Activated T-cell treated with anti-CD3 and anti-CD28 coated beads, Interleukin-2, amount 50 U/mL, for 4 hours (primary cell): Measurements from ENCODE around the gene INSM2. TPM values are rescaled to one million over a fixed set of nuclear protein-coding genes. Genes with fewer than 3 reads are reported as not detected.

ENCODE experiments used
- ATAC-seq, 2 donors: fragments of 200-7000 bp; cut with Tn5 transposase; one replicate each; pipeline ENCODE4 v1.10.0; 2021
- DNase-seq: peaks from one replicate; pipeline ENCODE4 v3.0.0-alpha.2; 2020
- H3K27me3 Mint-ChIP-seq: one replicate; pipeline ENCODE4 v1.8.0; 2021; ENCODE audit warnings: low read depth, mixed read lengths
- H3K36me3 Mint-ChIP-seq: one replicate; pipeline ENCODE4 v1.8.0; 2022; ENCODE audit warnings: mixed read lengths; ENCODE audit not compliant: insufficient read depth
- H3K4me1 Mint-ChIP-seq: one replicate; pipeline ENCODE4 v1.8.0; 2021; ENCODE audit warnings: low read depth, mixed read lengths
- H3K4me3 Mint-ChIP-seq: one replicate; pipeline ENCODE4 v1.8.0; 2021; ENCODE audit warnings: mild to moderate bottlenecking, moderate library complexity, mixed read lengths
- H3K9me3 Mint-ChIP-seq: one replicate; pipeline ENCODE4 v1.8.0; 2021; ENCODE audit warnings: mixed read lengths
- total RNA-seq, 3 donors: library from RNA; stranded (reverse); gene quantifications; one replicate each; pipeline ENCODE4 v1.2.1, GENCODE V29; 2021

INSM2 gene
- total RNA-seq, 3 donors from 2014 or later, result not detected

GRCh38 chr14:35531960-35532747 lies 1.8 kb upstream of the INSM2 start:
- Mint-ChIP-seq H3K9me3 (no peaks in the 10 kb centered on the region), H3K36me3 (no peaks in the 10 kb centered on the region), H3K4me1 (peaks cover 8% of the 10 kb centered on the region), H3K27me3 (peaks cover 65% of the 10 kb centered on the region), H3K4me3 (no peak overlapping the region)
- ATAC-seq (no peak), DNase-seq (no peak)

GRCh38 chr14:35532783-35533356 lies 1.1 kb upstream of the INSM2 start:
- Mint-ChIP-seq H3K4me1 (peaks cover 8% of the 10 kb centered on the region), H3K4me3 (peak overlapping the region; percentile 76), H3K27me3 (peaks cover 65% of the 10 kb centered on the region), H3K9me3 (no peaks in the 10 kb centered on the region), H3K36me3 (peaks cover under 1% of the 10 kb centered on the region)
- DNase-seq (no peak), ATAC-seq (peak in 1 of 2 donors; percentile 2)

DNA sequence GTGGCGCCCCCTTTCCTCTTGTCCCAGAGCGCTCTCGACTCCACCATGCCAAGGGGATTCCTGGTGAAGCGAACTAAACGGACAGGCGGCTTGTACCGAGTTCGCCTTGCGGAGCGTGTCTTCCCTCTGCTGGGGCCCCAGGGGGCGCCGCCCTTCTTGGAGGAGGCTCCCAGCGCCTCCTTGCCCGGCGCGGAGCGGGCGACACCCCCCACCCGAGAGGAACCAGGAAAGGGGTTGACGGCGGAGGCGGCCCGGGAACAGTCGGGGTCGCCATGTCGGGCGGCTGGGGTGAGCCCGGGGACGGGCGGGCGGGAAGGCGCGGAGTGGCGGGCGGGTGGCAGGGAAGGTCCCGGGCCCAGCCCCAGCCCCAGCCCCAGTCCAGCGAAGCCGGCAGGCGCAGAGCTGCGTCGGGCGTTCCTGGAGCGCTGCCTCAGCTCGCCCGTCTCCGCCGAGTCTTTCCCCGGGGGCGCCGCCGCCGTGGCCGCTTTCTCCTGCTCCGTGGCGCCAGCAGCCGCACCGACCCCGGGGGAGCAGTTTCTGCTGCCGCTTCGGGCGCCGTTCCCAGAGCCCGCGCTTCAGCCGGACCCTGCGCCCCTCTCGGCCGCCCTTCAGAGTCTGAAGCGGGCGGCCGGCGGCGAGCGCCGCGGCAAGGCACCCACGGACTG lies 376 bp downstream of the INSM2 start:
- peaks cover 57% of the 10 kb centered on the region for H3K27me3 Mint-ChIP-seq

DNA sequence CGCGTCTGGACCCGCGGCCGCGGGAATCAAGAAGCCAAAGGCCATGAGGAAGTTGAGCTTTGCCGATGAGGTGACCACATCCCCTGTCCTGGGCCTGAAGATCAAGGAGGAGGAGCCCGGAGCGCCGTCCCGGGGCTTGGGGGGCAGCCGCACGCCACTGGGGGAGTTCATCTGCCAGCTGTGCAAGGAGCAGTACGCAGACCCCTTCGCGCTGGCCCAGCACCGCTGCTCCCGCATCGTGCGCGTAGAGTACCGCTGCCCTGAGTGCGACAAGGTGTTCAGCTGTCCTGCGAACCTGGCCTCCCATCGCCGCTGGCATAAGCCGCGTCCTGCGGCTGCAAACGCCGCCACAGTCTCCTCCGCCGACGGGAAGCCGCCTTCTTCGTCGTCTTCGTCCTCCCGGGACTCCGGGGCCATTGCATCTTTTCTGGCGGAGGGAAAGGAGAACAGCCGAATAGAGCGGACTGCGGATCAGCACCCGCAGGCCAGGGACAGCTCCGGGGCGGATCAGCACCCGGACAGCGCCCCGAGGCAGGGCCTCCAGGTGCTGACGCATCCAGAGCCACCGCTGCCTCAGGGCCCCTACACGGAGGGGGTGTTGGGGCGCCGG lies 1.0 kb downstream of the INSM2 start:
- Mint-ChIP-seq H3K27me3 (peaks cover 51% of the 10 kb centered on the region), H3K9me3 (no peaks in the 10 kb centered on the region), H3K36me3 (peaks cover 9% of the 10 kb centered on the region), H3K4me1 (peaks cover 8% of the 10 kb centered on the region), H3K4me3 (peak overlapping the region; percentile 71)
- DNase-seq (peak; percentile 42), ATAC-seq (peak; percentile 65 to 77)

More for the DNA sequence above, 376 bp downstream of the INSM2 start:
- ATAC-seq (peak; percentile 36 to 45), DNase-seq (no peak)
- no peaks in the 10 kb centered on the region for H3K9me3 Mint-ChIP-seq
- H3K4me1 Mint-ChIP-seq, result peaks cover 8% of the 10 kb centered on the region
- H3K36me3 Mint-ChIP-seq, result peaks cover 5% of the 10 kb centered on the region
- H3K4me3 Mint-ChIP-seq, result peak overlapping the region; percentile 76

GRCh38 chr14:35535483-35536112 lies 1.6 kb downstream of the INSM2 start:
- no peaks in the 10 kb centered on the region for H3K9me3 Mint-ChIP-seq
- ATAC-seq (no peak), DNase-seq (no peak)
- H3K4me3 Mint-ChIP-seq, result peak overlapping the region; percentile 71
- peaks cover 46% of the 10 kb centered on the region for H3K27me3 Mint-ChIP-seq
- H3K36me3 Mint-ChIP-seq, result peaks cover 12% of the 10 kb centered on the region
- peaks cover 8% of the 10 kb centered on the region for H3K4me1 Mint-ChIP-seq

- Mint-ChIP-seq H3K36me3 (peaks cover 23% of the 10 kb centered on the region), H3K4me3 (no peak overlapping the region), H3K4me1 (peaks cover 3% of the 10 kb centered on the region), H3K9me3 (no peaks in the 10 kb centered on the region), H3K27me3 (peaks cover 21% of the 10 kb centered on the region)
- ATAC-seq (no peak), DNase-seq (no peak)
Measured at GRCh38 chr14:35539969-35540368, 6.0 kb downstream of the INSM2 start.

GRCh38 chr14:35543006-35543405 lies 9.0 kb downstream of the INSM2 start:
- no peaks in the 10 kb centered on the region for H3K9me3 Mint-ChIP-seq
- H3K4me1 Mint-ChIP-seq, result no peaks in the 10 kb centered on the region
- no peak overlapping the region for H3K4me3 Mint-ChIP-seq
- ATAC-seq (no peak), DNase-seq (no peak)
- no peaks in the 10 kb centered on the region for H3K27me3 Mint-ChIP-seq
- peaks cover 22% of the 10 kb centered on the region for H3K36me3 Mint-ChIP-seq

- no peak for DNase-seq
- Mint-ChIP-seq H3K27me3 (no peaks in the 10 kb centered on the region), H3K9me3 (no peaks in the 10 kb centered on the region), H3K4me1 (no peaks in the 10 kb centered on the region), H3K36me3 (peaks cover 8% of the 10 kb centered on the region), H3K4me3 (no peak overlapping the region)
- ATAC-seq, result no peak
Measured at GRCh38 chr14:35549551-35549950, 15.6 kb downstream of the INSM2 start.

DNA sequence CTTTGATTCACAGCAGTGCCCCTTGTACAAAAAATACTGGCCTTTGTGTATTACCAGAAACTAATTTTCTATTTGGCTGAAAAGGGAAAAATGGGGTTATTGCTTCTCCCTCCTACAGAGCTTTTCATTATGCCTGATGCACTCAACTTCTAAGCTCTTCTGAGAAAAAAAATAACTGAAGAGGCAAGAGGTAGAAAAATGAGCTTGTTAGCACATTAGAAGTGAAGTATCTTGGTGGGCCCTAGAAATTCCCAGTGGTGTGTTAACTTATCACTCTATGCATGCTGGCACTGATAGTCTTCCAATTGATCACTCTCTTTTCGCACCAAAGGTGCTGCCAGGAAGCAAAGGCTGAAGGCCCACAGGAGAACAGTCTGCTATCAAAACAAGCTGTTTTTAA lies 17.1 kb downstream of the INSM2 start:
- DNase-seq (no peak), ATAC-seq (no peak)
- no peaks in the 10 kb centered on the region for H3K27me3 Mint-ChIP-seq
- H3K9me3 Mint-ChIP-seq, result no peaks in the 10 kb centered on the region
- no peaks in the 10 kb centered on the region for H3K4me1 Mint-ChIP-seq
- H3K36me3 Mint-ChIP-seq, result peaks cover 9% of the 10 kb centered on the region
- no peak overlapping the region for H3K4me3 Mint-ChIP-seq

DNA sequence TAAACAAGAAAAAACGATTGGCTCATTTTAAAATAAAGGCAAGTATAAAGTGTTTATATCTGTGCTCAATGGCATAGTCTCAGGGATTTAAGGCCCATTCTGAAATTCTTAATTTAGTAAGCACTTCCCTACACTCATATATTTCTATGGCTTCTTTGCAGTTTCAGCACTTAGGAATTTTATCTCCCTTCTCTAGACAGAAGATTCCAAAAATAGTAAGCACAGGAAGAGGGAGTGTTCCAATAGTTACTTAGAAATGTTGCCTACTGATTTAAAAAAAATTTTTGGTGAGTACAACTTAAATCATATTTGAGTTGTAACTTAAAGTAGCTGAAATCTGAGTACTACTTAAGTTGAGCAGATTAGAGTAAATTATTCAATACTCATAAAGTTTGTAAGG lies 19.8 kb downstream of the INSM2 start:
- Mint-ChIP-seq H3K9me3 (no peaks in the 10 kb centered on the region), H3K4me3 (no peak overlapping the region), H3K36me3 (peaks cover 4% of the 10 kb centered on the region), H3K27me3 (no peaks in the 10 kb centered on the region), H3K4me1 (no peaks in the 10 kb centered on the region)
- ATAC-seq (no peak), DNase-seq (no peak)

DNA sequence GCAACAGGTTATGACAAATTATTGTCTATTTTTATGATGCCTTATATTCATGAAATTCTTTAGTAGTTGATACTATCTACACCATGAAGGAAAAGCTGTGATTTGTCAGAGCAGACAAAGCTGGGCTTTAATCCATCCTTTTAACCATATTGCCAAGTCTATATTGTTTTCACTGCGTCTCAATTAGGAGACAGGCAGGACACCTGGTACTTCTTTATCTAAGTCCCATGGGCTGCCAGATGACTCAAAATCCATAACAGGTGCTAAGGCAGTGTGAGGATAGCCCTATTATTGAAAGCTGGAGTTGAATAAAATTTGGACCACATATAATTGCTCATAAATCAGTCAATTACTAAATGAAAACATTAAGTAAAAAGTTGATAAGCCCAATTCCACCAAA lies 22.6 kb downstream of the INSM2 start:
- Mint-ChIP-seq H3K4me3 (no peak overlapping the region), H3K36me3 (peaks cover 2% of the 10 kb centered on the region), H3K4me1 (no peaks in the 10 kb centered on the region), H3K9me3 (no peaks in the 10 kb centered on the region), H3K27me3 (no peaks in the 10 kb centered on the region)
- DNase-seq, result no peak
- no peak for ATAC-seq

DNA sequence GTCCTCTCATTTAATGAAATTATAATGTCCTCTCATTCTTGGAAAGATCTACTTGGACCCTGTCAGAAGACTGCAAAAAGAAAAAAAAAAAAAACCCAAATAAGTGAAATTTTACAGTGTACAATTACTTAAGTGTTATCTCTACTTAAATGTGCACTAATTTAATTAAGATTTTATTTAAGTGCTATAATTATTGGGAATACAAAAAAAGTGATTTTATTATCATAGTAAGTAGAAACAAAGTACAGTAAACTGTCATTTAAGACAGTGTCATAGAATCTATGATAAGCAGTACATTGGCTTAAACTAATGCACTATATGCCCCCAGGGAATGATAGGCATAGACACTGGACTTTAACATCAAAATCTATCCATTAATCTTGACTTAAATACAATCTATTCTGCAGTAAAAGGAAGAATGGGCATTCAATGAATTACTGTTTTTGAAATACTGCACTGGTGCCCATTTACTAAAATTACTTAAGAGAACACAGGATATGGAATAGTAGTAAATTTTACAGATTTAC lies 23.3 kb downstream of the INSM2 start:
- Mint-ChIP-seq H3K9me3 (no peaks in the 10 kb centered on the region), H3K4me1 (no peaks in the 10 kb centered on the region), H3K36me3 (peaks cover 2% of the 10 kb centered on the region), H3K4me3 (no peak overlapping the region), H3K27me3 (no peaks in the 10 kb centered on the region)
- ATAC-seq (no peak), DNase-seq (no peak)

GRCh38 chr14:35558680-35559079 lies 24.7 kb downstream of the INSM2 start:
- DNase-seq, result no peak
- Mint-ChIP-seq H3K4me1 (no peaks in the 10 kb centered on the region), H3K9me3 (no peaks in the 10 kb centered on the region), H3K4me3 (no peak overlapping the region), H3K27me3 (no peaks in the 10 kb centered on the region), H3K36me3 (peaks cover 6% of the 10 kb centered on the region)
- no peak for ATAC-seq

GRCh38 chr14:35565871-35566464 lies 32.0 kb downstream of the INSM2 start:
- Mint-ChIP-seq H3K4me3 (no peak overlapping the region), H3K27me3 (no peaks in the 10 kb centered on the region), H3K4me1 (no peaks in the 10 kb centered on the region), H3K9me3 (no peaks in the 10 kb centered on the region), H3K36me3 (peaks cover 19% of the 10 kb centered on the region)
- ATAC-seq (no peak), DNase-seq (no peak)
